BLaER1 (cell line): ENCODE measurements around the gene TMBIM6.

Experiments used
- H3K27ac ChIP-seq: shearing (Covaris generic); formaldehyde crosslinking; 2 replicates; pipeline ENCODE4 v1.8.1; 2022
- H3K27me3 ChIP-seq: shearing (Covaris generic); formaldehyde crosslinking; 2 replicates; pipeline ENCODE4 v1.8.1; 2022
- H3K36me3 ChIP-seq: shearing (Covaris generic); formaldehyde crosslinking; 2 replicates; pipeline ENCODE4 v1.8.1; 2022
- H3K4me1 ChIP-seq: shearing (Covaris generic); formaldehyde crosslinking; 2 replicates; pipeline ENCODE4 v1.8.1; 2022
- H3K4me2 ChIP-seq: shearing (Covaris generic); formaldehyde crosslinking; 2 replicates; pipeline ENCODE4 v1.8.1; 2022
- H3K4me3 ChIP-seq: shearing (Covaris generic); formaldehyde crosslinking; 2 replicates; pipeline ENCODE4 v1.8.1; 2022
- H3K9ac ChIP-seq: shearing (Covaris generic); formaldehyde crosslinking; 2 replicates; pipeline ENCODE4 v1.8.1; 2022
- H3K9me3 ChIP-seq: shearing (Covaris generic); formaldehyde crosslinking; 2 replicates; pipeline ENCODE4 v1.8.1; 2022
- H4K20me1 ChIP-seq: shearing (Covaris generic); formaldehyde crosslinking; 2 replicates; pipeline ENCODE4 v1.8.1; 2022
- Cebpa-rat ChIP-seq: shearing (Covaris generic); IDR thresholded peaks from 2 replicates; pipeline ENCODE4 v1.8.1; 2022

The TMBIM6 gene

DNA sequence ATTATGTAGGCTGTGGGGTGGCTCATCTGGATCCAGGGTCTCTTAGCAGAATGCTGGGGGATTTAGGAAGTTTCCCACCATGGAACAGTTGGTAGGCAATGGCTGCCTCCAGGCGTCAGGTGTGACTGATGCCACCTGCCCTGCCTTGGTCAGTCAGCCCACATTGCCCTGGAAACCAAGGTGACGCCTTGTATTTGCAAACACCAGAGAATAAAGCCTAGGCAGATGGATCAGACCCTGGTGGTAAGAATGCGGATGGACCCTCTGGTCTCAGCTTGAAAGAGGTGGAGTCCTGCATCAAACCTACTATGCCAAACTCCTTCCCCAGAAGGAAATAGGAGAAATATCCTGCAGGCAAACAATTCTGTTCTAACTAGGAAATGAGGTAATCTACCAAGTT lies 48.6 kb downstream of the TMBIM6 start:
- Histone ChIP-seq H3K27me3 (no peaks in the 10 kb centered on the region), H3K9ac (no peak overlapping the region), H3K9me3 (peaks cover 5% of the 10 kb centered on the region; the same call in 1 of the 2 replicates), H3K4me2 (peak overlapping the region; percentile 51), H3K36me3 (peaks cover 35% of the 10 kb centered on the region), H3K27ac (no peak overlapping the region), H3K4me3 (no peak overlapping the region), H4K20me1 (no peaks in the 10 kb centered on the region), H3K4me1 (peaks cover 16% of the 10 kb centered on the region)
- TF ChIP-seq Cebpa-rat, result no peak

DNA sequence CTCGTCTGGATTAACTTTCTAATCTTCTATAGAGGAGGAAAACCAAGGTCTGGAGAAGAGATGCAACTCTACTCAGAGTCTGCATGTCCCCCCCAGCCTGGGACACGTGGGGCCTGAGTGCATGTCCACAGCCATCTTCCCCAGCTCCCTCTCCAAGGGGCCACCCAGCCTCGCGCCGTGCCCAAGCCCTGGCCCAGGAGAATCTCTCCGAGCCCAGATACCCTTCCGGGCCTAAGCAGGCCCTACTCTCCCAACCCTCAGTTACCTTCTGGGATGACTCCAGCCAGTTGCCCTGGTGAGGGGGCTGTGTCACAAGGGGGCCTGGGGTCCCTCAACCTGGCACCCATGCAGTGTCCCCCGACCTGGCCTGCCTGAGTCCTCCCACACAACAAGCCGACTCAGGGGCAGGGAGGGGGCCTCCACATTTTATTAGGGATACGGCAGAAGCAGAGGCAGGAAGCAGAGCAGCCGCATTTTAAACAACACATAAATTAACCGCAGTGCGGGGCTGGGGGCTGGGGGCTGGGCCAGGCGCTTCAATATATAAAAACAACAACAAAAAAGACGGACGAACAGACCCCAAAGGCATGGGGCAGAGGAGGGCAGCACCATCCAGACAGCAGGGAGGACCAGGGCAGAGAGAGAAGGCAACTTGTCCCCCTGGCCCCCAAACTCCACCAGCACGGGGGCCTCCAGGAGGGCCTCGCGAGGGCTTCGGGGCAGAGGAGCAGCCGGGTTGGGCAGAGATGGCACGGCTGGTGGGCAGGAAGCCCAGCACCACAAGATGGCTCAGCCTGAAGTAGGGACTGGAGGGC lies 49.6 kb downstream of the TMBIM6 start:
- TF ChIP-seq Cebpa-rat, result no peak

DNA sequence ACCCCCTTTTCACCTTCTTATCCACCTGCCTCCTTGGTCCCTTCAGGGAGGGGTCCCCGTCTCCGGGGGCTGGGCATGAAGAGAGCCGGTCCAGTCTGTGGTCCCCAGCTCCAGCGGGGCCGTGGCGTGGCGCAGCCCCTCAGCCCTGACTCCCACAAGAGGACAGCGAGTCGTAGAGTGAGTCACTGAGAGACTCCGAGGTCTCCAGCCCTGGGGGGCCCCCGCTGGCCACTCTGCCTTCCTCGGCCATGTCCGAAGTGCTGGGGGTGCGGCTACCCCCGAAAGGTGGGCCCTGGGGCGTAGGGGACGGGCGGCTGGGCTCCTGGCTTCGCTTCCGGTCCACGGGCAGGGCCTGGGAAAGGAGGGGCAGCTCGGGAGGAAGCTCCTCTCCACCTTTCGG lies 50.3 kb downstream of the TMBIM6 start:
- peaks cover 16% of the 10 kb centered on the region for H3K4me1 ChIP-seq
- H3K9me3 ChIP-seq, result peaks cover 5% of the 10 kb centered on the region; the same call in 1 of the 2 replicates
- no peak overlapping the region for H3K4me3 ChIP-seq
- TF ChIP-seq Cebpa-rat, result no peak
- no peaks in the 10 kb centered on the region for H3K27me3 ChIP-seq
- H3K27ac ChIP-seq, result no peak overlapping the region
- H3K9ac ChIP-seq, result no peak overlapping the region
- H3K4me2 ChIP-seq, result no peak overlapping the region
- peaks cover 52% of the 10 kb centered on the region for H3K36me3 ChIP-seq
- no peaks in the 10 kb centered on the region for H4K20me1 ChIP-seq

More for the DNA sequence above, 49.6 kb downstream of the TMBIM6 start:
- Histone ChIP-seq H4K20me1 (no peaks in the 10 kb centered on the region), H3K4me3 (no peak overlapping the region), H3K36me3 (peaks cover 45% of the 10 kb centered on the region), H3K27ac (no peak overlapping the region), H3K4me1 (peaks cover 16% of the 10 kb centered on the region), H3K4me2 (no peak overlapping the region), H3K9ac (no peak overlapping the region), H3K27me3 (no peaks in the 10 kb centered on the region), H3K9me3 (peaks cover 5% of the 10 kb centered on the region; the same call in 1 of the 2 replicates)

DNA sequence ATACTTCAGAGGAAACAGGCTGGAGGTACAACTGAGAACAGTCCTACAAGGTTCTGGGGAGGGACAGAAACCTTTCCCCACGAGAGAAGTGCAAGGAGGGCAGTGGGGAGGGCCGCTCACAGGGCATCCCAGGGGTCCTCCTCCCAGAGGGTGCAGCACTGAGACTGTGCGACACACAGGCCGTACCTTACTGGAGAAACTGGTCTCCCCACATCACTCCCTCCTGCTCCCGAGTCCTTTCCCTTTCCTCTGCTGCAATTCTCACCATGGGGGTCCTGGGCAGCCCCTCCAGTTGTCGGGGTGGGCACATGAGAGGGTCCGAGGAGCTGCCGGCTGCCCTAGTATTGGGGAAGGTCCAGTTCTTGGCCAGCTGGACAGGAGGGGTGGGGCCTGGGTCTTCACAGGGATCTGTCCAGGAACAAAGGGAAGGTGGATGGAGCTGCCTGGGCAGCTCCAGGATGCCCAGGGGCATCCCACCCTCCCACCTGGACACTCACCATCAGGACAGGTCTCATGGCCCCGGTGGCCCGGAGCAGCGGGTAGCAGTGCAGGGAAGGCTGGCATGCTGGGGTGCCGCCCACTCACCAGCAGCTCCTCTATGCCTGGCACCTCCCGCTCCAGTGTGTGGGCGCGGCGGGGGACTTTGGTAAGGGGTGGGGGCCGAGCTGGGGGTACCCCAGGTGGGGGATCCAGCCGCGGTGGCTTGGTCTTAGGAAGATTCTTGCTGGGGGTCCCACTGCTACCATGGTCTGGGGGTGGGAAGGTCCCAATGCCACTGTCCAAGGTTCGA lies 51.0 kb downstream of the TMBIM6 start:
- Histone ChIP-seq H3K9ac (no peak overlapping the region), H3K4me1 (peaks cover 16% of the 10 kb centered on the region), H3K4me2 (no peak overlapping the region), H3K27me3 (no peaks in the 10 kb centered on the region), H3K9me3 (peaks cover 5% of the 10 kb centered on the region; the same call in 1 of the 2 replicates), H3K27ac (no peak overlapping the region), H4K20me1 (no peaks in the 10 kb centered on the region), H3K36me3 (peaks cover 59% of the 10 kb centered on the region), H3K4me3 (no peak overlapping the region)
- TF ChIP-seq Cebpa-rat, result no peak

DNA sequence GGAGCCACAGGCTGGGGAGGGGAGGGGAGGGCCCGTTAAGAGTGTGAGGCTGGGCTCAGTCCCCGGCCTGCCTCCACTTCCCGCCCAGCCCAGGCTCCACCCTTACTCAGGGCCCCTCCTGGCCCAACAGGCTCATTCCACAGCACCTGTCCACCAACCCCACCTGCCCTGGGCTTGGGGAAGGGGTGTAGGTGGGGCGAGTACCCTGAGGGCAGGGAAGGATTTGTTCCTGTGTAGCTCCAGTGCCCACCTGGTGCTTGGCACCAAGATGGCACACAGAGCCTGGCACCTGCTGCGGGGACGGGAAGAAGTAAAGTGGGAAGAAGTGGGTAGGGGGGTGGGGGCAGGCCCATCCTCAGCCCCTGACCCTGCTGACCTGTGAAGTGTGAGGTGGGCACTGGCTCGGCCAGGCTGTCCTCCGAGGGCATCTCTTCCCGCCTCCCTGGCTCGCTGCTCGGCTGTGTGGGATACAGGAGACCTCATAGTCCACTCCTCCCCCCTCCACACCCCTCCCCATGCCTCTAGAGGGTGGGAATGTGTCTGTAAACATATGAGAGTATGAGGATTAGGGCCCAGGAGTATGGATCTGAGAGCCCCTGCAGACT lies 51.7 kb downstream of the TMBIM6 start:
- Histone ChIP-seq H4K20me1 (no peaks in the 10 kb centered on the region), H3K36me3 (peaks cover 59% of the 10 kb centered on the region)

DNA sequence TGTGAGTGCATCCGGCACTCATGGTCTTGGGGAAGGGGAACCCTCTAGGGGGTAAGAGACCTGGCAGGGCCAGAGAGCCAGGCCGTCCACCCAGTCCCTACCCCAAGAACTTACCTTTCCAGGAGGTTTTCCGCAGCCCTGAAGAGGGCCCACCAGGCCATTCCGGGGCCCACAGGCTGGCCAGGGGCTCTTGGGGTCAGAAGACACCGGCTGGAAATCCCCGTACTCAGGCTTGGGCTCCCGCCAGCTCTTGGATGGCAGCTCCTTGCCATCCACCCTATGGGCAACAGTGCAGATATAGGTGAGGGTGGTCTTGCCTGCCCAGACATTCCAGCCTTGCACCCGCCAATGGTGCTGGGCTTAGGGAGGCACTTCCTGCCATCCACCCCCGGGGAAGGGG lies 52.3 kb downstream of the TMBIM6 start:
- Histone ChIP-seq H3K27me3 (no peaks in the 10 kb centered on the region), H4K20me1 (no peaks in the 10 kb centered on the region), H3K36me3 (peaks cover 65% of the 10 kb centered on the region), H3K9me3 (no peaks in the 10 kb centered on the region), H3K4me1 (peaks cover 19% of the 10 kb centered on the region), H3K9ac (no peak overlapping the region), H3K27ac (no peak overlapping the region), H3K4me3 (no peak overlapping the region), H3K4me2 (no peak overlapping the region)
- no peak for TF ChIP-seq Cebpa-rat

More for the DNA sequence above, 51.7 kb downstream of the TMBIM6 start:
- H3K9me3 ChIP-seq, result no peaks in the 10 kb centered on the region
- TF ChIP-seq Cebpa-rat, result no peak
- H3K27me3 ChIP-seq, result no peaks in the 10 kb centered on the region
- H3K4me1 ChIP-seq, result peaks cover 16% of the 10 kb centered on the region
- H3K27ac ChIP-seq, result no peak overlapping the region
- H3K4me3 ChIP-seq, result no peak overlapping the region
- H3K9ac ChIP-seq, result no peak overlapping the region
- no peak overlapping the region for H3K4me2 ChIP-seq

DNA sequence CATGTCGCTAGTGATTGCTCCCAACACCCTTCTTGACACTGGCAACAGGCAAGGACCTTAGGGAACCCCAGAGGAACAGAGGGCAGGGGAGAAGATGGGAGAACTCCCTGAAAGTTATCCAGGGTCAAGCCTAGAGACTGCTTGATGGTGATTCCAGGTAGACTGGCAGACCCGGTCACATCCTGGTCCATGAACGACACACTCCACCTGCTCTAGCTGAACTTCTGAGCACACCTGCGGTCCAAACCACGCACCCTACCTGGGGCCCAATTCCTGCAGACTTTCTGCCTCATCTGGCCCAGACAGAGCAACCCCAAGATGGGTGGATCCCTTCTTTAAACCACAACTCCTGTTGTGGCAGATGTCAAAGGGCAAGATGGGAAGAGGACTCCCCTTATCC lies 52.7 kb downstream of the TMBIM6 start:
- H3K4me2 ChIP-seq, result no peak overlapping the region
- no peaks in the 10 kb centered on the region for H3K9me3 ChIP-seq
- H3K27ac ChIP-seq, result no peak overlapping the region
- no peak for TF ChIP-seq Cebpa-rat
- peaks cover 20% of the 10 kb centered on the region for H3K4me1 ChIP-seq
- H3K9ac ChIP-seq, result no peak overlapping the region
- no peaks in the 10 kb centered on the region for H3K27me3 ChIP-seq
- no peaks in the 10 kb centered on the region for H4K20me1 ChIP-seq
- H3K4me3 ChIP-seq, result no peak overlapping the region
- peaks cover 68% of the 10 kb centered on the region for H3K36me3 ChIP-seq

DNA sequence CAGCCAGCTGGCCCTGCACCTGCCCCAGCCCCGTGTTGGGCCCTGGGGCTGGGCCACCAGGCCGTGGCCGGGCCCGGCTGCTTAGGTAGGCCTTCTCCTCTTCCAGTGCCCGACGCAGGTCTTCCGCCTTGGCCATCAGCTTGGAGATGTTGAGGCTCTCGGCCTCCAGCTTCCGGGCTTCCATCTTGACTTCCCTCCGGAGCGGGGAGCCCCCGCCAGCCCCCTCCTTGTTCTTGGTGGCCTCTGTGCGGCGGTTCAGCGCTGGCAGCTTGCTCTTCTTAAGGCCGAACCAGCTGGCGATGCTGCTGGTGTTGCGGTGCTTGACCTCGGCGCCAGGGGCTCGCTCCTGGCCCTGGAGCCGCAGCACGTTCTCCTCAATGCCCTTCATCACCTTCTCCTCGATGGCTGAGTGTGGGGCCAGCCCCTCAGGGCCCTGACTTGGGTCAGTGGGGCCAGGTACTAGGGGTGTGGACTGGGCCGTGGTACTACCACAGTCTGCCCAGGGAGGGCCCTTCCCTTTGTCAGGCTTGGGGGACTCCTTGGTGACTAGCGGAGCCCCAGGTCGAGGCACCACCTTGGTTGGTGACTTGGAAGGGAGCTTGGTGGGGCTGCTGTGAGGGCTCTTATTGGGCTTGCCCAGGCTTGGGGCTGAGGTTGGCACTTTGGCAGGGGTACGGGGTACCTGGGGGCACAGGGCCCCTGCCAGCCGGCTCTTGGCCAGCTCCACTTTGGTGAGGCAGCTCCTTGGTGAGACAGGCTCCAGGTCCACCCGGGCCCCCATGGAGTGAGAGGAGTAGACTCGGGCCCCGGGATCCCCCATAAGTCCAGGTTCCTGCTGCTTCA lies 53.7 kb downstream of the TMBIM6 start:
- peaks cover 77% of the 10 kb centered on the region for H3K36me3 ChIP-seq

DNA sequence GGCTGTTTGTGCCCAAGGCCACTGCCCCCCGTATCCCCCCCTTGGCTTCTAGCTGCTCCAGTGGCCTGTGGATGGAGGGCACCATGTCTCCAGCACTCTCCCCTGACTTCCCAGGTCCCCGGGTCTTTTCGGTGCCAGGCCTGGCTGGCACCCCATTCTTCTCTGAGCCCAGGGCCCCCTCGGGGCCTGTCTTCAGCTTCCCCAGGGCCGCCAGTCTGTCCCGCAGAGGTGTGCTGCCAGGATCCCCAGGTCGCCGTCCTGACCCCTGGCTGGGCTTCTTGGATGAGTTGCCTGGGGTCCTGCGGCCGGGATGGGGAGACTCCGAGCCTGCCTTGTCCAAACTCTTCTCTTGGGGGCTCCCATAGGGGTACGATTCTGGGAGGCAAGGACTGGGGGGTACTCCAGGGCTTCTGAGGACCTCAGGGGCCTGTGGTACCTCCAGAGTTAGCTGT lies 54.3 kb downstream of the TMBIM6 start:
- Histone ChIP-seq H4K20me1 (no peaks in the 10 kb centered on the region), H3K4me1 (peaks cover 9% of the 10 kb centered on the region), H3K36me3 (peaks cover 84% of the 10 kb centered on the region), H3K27me3 (no peaks in the 10 kb centered on the region), H3K4me3 (no peak overlapping the region), H3K9ac (no peak overlapping the region), H3K4me2 (no peak overlapping the region), H3K27ac (no peak overlapping the region), H3K9me3 (no peaks in the 10 kb centered on the region)
- no peak for TF ChIP-seq Cebpa-rat

More for the DNA sequence above, 53.7 kb downstream of the TMBIM6 start:
- no peak overlapping the region for H3K4me2 ChIP-seq
- no peaks in the 10 kb centered on the region for H4K20me1 ChIP-seq
- H3K27me3 ChIP-seq, result no peaks in the 10 kb centered on the region
- no peak overlapping the region for H3K4me3 ChIP-seq
- H3K9me3 ChIP-seq, result no peaks in the 10 kb centered on the region
- H3K9ac ChIP-seq, result no peak overlapping the region
- peaks cover 10% of the 10 kb centered on the region for H3K4me1 ChIP-seq
- no peak overlapping the region for H3K27ac ChIP-seq
- no peak for TF ChIP-seq Cebpa-rat
